GM12874 (cell line): ENCODE results near the gene MOCS1.

ENCODE experiments used
- TF ChIP-seq, protein P1 (sequence below): IDR thresholded peaks from 2 replicates; pipeline ENCODE4 v1.5.1; 2011; ENCODE audit warnings: low read depth, mild to moderate bottlenecking, control low read depth, low read length, moderate library complexity; ENCODE audit not compliant: insufficient read depth

The MOCS1 gene

DNA sequence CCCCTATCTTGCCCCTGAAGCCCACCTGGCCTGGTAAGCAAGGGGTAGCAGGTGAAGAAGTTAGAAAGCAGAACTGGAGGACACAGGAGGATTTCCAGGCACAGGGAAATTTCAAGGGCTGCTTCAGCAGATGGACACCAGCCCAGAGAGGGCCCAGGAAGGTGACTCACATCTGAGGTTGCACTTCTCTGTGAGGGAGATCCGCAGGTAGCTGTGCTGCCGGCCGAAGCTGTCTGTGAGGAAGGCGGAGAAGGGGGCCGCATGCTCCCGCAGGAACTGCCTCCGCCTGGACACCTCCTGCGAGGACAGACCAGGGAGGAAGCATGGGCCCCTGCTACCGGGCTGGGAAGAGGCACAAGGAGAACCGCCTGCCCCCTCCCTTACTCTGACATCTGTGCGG lies 7.1 kb downstream of the MOCS1 start:
- TF ChIP-seq, protein P1, sequence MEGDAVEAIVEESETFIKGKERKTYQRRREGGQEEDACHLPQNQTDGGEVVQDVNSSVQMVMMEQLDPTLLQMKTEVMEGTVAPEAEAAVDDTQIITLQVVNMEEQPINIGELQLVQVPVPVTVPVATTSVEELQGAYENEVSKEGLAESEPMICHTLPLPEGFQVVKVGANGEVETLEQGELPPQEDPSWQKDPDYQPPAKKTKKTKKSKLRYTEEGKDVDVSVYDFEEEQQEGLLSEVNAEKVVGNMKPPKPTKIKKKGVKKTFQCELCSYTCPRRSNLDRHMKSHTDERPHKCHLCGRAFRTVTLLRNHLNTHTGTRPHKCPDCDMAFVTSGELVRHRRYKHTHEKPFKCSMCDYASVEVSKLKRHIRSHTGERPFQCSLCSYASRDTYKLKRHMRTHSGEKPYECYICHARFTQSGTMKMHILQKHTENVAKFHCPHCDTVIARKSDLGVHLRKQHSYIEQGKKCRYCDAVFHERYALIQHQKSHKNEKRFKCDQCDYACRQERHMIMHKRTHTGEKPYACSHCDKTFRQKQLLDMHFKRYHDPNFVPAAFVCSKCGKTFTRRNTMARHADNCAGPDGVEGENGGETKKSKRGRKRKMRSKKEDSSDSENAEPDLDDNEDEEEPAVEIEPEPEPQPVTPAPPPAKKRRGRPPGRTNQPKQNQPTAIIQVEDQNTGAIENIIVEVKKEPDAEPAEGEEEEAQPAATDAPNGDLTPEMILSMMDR, result no peak

DNA sequence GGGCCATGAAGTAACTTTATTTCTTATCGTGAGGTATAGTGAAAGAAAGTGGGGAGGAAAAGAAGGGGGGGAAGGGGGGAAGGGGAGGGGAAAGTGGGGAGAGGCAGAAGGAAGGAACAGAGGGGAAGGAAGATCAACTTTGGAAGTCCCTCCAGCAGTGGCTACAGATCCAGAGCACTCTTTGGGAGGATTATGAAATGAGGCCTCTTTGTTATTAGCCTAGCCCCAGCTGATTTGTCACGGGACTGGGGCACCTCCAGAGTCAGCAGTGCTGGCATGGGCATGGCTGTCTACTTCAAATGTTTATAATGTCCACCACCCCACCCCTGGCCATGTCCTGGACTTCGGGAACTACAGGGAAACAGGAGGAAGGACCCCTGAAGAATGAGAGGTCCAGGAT lies 7.6 kb downstream of the MOCS1 start:
- TF ChIP-seq, protein P1, result no peak

DNA sequence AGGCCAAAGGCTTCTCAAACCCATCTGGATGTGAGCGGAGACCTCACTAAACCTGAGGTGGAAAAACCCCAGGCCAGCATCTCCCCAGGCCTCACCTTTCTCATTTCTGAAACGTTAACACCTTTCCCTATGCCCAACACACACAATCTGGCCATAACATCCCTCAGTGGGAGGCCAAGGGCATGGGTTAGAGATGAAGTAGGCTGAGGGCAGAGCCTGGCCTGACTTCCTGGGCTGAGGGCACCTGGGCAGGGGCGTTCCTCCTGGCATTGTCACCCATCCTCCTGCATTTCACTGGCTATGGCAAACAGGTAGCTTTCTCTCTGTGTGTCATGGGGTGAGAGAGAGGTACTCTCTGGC lies 8.4 kb downstream of the MOCS1 start:
- TF ChIP-seq, protein P1, result no peak

DNA sequence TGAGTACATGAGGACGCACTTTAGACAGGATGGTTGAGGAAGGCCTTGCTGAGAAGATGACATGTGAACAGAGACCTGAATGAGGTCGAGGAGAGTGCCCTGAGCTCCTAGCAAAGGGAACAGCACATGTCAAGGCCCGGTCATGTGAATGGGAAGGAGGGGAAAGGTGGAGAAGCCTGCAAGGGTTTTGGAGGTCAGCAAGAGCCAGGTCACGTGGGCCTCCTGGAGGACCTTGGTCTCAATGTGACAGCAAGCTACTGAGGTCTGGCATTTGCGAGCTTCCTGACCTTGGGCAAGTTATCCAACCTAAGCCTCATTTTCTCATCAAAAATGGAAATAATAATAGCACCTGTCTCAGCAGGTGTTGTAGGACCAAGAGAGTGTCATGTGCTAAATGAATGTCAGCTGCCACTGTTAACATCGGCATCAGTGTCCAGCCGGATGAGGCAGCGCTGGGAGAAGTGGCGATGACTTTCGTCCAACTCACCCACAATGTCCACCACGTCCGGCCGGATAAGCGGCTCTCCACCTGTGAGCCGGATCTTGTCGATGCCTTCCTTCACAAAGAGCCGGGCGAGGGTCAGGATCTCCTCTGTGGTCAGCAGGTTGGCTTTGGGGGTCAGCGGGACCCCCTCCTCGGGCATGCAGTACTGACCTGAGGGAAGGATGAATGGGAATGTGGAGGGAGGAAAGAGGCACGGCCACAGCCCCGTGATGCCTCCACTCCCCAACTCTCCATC lies 8.9 kb downstream of the MOCS1 start:
- TF ChIP-seq, protein P1, result no peak

DNA sequence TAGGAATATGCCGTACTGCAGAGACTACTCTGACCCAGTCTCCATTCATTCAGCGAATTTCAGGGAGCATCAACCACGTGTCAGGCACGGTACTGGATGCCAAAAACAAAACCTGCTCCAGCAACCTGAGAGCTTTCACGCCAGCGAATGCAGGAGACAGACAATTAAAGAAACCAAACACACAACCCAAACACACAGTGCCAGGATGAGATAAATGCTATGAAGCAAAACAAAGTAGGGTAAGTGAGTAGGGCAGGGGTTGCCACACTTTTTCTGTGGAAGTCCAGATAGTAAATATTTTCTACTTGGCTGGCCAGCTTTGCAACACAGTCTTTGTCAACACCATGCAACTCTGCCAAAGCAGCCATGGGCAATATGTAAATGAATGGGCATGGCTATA lies 10.0 kb downstream of the MOCS1 start:
- TF ChIP-seq, protein P1, result no peak

DNA sequence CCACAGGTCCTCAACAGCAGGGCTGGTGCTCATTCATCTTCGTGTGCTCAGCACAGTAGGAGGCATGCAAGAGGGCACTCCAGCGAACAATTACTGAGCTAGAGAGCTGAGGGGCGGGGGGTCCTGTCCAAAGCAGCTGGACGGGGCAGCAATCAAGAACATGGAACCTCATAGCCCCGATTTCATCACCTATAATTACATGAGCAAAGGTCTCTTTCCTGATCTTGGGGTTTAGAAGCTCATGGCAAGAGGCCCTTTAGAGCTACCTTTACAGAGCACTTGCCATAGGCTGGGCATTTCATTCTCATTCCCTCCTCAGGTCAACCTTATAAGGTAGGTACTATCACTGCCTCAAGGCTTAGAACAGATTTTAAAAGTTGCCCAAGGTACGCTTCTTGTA lies 10.4 kb downstream of the MOCS1 start:
- TF ChIP-seq, protein P1, result no peak

DNA sequence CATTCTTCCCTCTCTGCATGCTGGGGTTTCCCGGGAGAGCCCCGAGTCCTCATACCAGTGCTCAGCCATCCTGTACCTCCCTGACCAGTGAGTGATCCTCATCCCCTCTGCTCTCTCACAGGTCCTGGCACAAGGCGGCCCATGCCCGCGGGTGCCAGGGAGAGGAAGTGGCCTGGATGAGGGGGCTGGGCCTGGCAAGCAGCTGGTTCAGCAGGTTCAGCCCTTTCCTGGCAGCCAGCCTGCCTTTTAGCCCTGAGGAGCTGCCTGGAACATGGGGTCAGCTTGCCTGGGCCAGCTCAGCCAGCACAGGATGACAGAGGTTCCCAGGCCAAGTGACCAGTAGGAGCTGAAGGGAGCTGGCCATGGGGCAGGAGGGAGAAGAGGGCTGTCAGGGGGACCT lies 10.9 kb downstream of the MOCS1 start:
- TF ChIP-seq, protein P1, result no peak

DNA sequence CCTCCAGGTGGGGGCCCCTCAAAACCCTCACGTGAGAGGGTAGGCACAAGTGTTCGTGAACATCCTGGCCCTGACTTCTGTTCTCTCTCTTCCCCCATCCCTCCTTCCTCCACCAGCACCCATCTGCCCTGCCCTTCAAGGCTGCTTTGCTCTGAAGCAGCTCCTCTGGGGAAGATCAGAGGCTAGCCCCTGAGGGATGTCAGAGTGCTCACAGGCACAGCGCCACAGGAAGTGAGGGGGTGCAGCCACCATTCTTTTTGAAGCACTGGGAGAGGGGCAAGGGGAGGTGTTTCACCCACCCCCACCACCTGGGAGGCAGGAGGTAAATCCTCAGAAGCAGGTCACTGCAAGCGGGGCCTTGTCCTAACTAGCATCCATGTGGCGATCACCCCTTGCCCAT lies 11.4 kb downstream of the MOCS1 start:
- TF ChIP-seq, protein P1, result no peak
